GM10266 (cell line): ENCODE results near the gene SAMD4B.
"Not testable (repeated sequence)": the region's sequence is repeated elsewhere in the genome, so short reads cannot be mapped to it uniquely, and the experiment has no call there.

Experiments used
- DNase-seq: peaks from one replicate; pipeline ENCODE4 v3.0.0; 2012; ENCODE audit errors: extremely low spot score
- TF ChIP-seq, protein P1 (sequence below): IDR thresholded peaks from 2 replicates; pipeline ENCODE4 v1.5.1; 2012; ENCODE audit warnings: mild to moderate bottlenecking, low read depth; ENCODE audit not compliant: control insufficient read depth, insufficient read depth; ENCODE audit errors: missing control alignments

The SAMD4B gene

DNA sequence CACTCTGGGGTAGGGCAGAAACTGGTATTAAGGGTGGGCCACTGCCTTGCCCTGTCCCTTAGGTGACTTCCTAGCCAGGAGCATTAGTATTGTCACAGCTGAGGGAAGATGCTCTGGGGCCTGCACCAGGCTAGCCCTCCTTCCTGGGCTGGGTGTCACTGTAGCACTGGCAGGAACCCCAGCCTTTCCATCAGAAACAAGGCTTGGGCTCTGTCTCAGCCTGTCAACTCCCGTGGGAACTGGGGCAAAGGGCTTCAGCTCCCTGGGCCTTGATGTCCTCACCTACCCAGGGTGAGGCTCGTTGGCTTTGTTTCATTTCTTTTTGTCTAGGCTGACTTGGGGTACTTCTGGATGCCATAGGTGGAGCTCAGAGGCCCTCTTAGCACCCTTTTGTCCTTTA, 30.7 kb downstream of the SAMD4B start:
- DNase-seq, result no peak
- TF ChIP-seq, protein P1, sequence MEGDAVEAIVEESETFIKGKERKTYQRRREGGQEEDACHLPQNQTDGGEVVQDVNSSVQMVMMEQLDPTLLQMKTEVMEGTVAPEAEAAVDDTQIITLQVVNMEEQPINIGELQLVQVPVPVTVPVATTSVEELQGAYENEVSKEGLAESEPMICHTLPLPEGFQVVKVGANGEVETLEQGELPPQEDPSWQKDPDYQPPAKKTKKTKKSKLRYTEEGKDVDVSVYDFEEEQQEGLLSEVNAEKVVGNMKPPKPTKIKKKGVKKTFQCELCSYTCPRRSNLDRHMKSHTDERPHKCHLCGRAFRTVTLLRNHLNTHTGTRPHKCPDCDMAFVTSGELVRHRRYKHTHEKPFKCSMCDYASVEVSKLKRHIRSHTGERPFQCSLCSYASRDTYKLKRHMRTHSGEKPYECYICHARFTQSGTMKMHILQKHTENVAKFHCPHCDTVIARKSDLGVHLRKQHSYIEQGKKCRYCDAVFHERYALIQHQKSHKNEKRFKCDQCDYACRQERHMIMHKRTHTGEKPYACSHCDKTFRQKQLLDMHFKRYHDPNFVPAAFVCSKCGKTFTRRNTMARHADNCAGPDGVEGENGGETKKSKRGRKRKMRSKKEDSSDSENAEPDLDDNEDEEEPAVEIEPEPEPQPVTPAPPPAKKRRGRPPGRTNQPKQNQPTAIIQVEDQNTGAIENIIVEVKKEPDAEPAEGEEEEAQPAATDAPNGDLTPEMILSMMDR, result no peak

DNA sequence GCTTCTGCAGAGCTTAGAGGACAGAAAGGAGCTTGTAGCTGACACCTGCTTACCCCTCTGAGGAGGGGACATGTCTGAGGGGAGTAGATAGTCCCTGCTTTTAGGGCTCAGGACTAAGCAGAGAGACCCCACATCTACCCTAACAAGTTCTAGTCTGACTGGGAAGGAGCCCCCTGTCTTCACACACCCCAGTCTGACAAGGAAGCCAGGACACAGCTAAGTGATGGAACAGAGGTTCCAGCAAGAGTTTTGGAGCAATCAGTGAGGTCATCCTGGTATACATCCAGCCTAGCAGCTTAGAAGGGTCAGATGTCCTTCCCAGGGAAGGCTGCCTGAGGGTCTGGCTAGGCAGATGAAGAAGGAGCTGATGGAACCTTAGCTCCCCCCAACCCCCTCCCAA, 33.7 kb downstream of the SAMD4B start:
- TF ChIP-seq, protein P1, result no peak

DNA sequence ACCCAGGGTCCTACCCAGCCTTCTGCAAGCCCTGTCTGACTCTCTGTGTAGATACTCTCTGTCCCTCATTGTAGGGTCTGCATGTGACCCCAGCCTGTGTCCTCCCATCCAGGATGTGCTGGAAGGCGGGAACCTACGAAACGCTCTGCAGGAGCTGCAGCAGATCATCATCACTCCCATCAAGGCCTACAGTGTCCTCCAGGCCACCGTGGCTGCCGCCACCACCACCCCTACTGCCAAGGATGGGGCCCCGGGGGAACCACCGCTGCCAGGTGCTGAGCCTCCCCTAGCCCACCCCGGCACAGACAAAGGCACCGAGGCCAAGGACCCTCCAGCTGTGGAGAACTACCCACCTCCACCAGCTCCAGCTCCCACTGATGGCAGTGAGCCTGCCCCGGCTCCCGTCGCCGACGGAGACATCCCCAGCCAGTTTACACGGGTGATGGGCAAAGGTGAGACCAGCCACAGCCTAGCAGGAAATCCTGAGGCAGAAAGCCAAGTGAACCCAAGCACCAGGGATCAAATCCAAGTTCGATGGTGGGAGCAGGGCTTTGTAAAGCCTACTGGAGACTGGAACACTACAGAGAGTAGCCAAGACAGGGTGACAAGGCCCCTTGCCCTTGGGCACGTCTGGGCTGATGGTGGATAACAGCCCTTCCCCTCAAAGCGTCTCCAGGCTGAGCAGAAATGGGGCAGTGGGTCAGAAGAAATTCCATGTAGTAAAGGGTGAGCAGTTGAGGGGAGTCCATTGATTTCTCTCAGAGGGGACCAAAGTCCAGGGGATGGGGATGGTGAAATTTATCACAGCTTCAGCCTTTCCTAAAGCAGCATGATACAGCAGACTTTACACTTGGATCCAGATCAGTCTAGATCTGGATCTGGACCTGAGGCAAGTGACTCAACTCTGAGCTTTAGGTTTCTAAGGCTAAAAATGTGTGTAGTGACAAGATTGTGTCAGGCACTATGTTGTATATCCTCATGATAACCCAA, 35.4 kb downstream of the SAMD4B start:
- TF ChIP-seq, protein P1, result no peak
- DNase-seq, result no peak

More for the DNA sequence above, 33.7 kb downstream of the SAMD4B start:
- no peak for DNase-seq

DNA sequence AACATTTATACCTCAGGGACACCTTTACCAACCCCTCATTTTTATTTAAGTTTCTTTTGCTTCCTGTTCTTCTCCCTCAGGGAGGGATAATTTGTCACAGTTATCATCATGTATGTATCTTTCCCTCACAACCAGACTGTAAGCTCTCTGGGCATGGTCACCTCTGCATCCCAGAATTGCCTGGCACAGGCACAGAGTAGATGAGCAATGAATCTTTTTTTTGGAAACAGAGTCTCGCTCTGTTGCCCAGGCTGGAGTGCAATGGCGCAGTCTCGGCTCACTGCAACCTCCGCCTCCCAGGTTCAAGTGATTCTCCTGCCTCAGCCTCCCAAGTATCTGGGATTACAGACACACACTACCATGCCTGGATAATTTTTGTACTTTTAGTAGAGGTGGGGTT, 37.1 kb downstream of the SAMD4B start:
- not testable (repeated sequence) for DNase-seq

DNA sequence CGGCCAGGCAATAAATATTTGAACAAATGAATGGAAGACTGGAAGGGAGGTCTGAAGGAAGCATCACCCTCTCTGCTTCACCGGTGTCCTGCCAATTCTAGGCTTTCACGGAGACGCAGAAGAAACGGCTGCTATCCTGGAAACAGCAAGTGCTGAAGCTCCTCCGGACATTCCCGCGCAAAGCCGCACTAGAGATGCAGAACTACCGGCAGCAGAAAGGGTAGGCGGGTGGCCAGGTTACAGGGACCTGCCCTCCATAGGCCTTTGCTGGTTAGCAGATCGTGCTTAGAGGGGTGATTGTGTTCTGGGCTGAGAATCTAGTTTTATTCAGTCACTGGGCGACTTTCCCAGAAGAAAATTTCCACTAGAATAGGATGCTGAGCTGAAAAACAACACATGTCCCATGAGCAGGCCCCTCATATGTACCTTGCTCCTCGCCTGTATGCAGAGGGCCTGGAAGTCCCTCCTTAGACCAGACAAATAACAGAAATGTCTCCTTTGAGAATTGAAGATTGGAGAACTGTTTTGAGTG, 37.7 kb downstream of the SAMD4B start:
- TF ChIP-seq, protein P1, result no peak
- DNase-seq, result no peak

DNA sequence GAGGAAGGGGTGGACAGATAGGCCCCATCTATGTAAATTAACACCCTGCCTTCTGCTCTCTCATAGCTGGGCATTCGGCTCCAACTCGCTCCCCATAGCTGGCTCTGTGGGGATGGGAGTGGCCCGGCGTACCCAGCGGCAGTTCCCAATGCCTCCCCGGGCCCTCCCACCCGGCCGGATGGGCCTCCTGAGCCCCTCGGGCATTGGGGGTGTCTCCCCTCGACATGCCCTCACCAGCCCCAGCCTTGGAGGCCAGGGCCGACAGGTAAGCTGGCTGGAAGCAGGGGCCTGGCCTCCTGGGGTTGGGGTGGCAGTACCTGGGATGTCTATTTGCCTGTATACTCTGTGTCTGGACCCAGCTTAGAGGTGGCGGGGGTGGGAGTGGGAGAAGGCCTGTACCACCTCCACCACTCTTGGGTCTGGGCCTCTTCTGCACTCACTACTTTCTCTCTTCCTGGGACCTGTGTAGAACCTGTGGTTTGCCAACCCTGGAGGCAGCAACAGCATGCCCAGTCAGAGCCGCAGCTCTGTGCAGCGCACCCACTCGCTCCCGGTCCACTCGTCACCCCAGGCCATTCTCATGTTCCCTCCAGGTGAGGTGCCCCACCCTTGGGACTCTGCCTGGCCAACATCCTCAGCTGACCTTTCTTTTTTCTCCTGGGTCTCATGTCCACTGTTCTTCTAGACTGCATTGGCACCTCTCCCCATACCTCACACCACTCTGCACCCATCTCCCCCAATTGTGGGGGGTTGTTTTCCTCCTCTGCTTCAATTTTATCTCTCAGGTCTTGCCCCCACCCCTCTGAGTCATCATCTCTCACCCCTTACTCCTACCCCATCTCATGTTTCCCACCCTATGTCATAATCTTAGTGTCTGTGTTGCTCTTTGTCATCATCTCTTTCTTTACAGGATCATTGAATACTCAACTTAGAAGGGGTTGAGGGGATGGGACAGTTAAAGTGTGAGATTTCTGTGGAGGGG, 38.6 kb downstream of the SAMD4B start:
- TF ChIP-seq, protein P1, result no peak
- no peak for DNase-seq

DNA sequence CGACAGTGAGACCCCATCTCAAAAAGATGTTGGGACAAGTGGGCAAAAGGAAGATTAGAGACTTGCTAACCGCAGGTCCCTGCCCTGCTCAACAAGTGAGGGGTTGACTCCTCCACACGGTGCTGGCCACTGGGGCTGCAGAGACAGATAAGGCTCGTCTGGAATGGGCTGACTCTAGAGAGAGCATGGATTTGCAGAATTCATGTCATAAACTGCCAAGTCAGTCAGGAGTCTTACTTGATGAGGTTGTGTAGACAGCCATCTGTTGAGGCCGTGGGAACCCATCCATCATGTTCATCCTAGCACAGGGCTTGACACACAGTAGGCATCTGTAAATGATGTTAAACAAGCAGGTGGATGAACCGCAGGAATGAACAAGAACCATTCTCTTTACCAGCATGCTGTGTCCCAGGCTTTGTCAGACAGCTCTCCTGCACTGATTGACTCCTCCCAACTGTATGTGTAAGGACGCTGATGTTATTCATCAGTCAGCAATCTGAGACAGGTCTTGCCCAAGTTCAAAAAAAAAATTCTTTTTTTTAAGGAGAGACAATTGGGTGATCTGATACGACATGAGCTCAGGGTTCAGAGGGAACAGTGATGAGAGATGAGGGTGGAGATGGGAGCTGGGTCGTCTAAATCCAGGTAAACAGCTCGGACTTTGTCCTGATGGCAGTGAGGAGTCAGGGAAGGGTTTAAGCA, 39.8 kb downstream of the SAMD4B start:
- TF ChIP-seq, protein P1, result no peak
- no peak for DNase-seq
